ENCODE measurements around the gene SOCS2. TPM values are rescaled to one million over a fixed set of nuclear protein-coding genes. Genes with fewer than 3 reads are reported as not detected.

The SOCS2 gene
- total and polyA plus RNA-seq, 5 experiments from 2014 or later, result 1.9 to 18.3 (median 11.1) TPM

DNA sequence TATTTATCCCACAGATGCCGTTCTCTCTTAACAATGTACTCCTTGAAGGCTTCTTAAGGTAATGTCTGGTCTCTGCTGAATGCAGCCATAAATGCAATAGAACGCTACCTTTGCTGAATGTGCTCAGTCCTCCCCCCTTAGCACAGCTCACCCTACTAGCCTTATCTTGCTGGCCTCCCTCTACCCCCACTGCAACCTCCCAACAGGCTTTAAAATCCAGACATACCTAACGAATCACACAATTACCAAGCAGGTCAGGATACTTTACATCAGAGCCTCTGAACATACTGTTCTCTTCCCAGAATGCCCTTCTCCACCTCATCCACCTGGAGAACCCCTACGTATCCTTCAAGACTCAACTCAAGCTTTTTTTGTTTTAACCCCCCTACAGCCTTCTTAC lies 53.7 kb downstream of the SOCS2 start:
- H3K36me3 Mint-ChIP-seq, result no peaks in the 10 kb centered on the region
- no peaks in the 10 kb centered on the region for H3K4me1 Mint-ChIP-seq
- H3K9me3 Mint-ChIP-seq, result no peaks in the 10 kb centered on the region
- no peak for ATAC-seq
- POLR2A ChIA-PET, result no interaction called here
- H3K27ac Mint-ChIP-seq, result no peak overlapping the region
- no peak for DNase-seq
- no peak overlapping the region for H3K4me3 Mint-ChIP-seq
- no peaks in the 10 kb centered on the region for H3K27me3 Mint-ChIP-seq

Other genes starting within 250 kb of the SOCS2 start
- 10 to 100 TPM; 52.0 to 55.5 TPM for gene NUDT4, start 194.8 kb upstream of the SOCS2 start, total RNA-seq
- gene NUDT4, start 194.8 kb upstream of the SOCS2 start, polyA plus RNA-seq, result 10 to 100 TPM; 38.0 to 47.8 (median 38.1) TPM
- 10 to 100 TPM; 66.8 to 73.4 TPM for gene UBE2N, start 130.7 kb upstream of the SOCS2 start, total RNA-seq
- gene UBE2N, start 130.7 kb upstream of the SOCS2 start, polyA plus RNA-seq, result 100 to 1,000 TPM; 117 to 123 (median 118) TPM
- gene MRPL42, start 105.2 kb upstream of the SOCS2 start, total RNA-seq, result 10 to 100 TPM; 35.6 to 40.8 TPM
- gene MRPL42, start 105.2 kb upstream of the SOCS2 start, polyA plus RNA-seq, result 10 to 100 TPM; 62.4 to 64.6 (median 64.2) TPM
- 10 to 100 TPM in 1 of 2 experiments, 1 to 10 TPM in 1; 9.9 to 13.0 TPM for gene CRADD, start 104.7 kb downstream of the SOCS2 start, total RNA-seq
- gene CRADD, start 104.7 kb downstream of the SOCS2 start, polyA plus RNA-seq, result 10 to 100 TPM; 12.1 to 13.7 (median 13.6) TPM

All from naive thymus-derived CD8-positive, alpha-beta T cell (primary cell).